GM21367 (cell line): ENCODE measurements around the gene PILRA.
"Not testable (repeated sequence)": the region's sequence is repeated elsewhere in the genome, so short reads cannot be mapped to it uniquely, and the experiment has no call there.

Experiments used
- ATAC-seq: cut with Tn5 transposase; IDR thresholded peaks from one replicate; pipeline ENCODE4 v1.9.1; 2021; ENCODE audit not compliant: unreplicated experiment

The PILRA gene

GRCh38 chr7:100432621-100433275 lies 59.5 kb downstream of the PILRA start:
- ATAC-seq = no peak

DNA sequence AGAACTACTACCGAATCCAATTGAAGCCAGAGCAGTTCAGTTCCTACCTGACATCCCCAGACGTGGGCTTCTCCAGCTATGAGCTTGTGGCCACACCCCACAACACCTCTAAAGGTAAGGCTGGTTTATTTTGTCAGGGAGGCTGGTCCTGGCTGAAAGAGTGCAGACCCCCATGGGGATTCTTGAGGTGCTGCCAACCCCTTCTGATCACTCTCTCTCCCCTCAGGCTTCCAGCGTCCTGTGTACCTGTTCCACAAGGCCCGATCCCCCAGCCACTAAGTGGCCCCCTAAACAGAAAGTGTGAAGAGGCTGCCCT lies 59.9 kb downstream of the PILRA start:
- ATAC-seq = no peak

GRCh38 chr7:100433592-100434296 lies 60.5 kb downstream of the PILRA start:
- ATAC-seq = no peak

DNA sequence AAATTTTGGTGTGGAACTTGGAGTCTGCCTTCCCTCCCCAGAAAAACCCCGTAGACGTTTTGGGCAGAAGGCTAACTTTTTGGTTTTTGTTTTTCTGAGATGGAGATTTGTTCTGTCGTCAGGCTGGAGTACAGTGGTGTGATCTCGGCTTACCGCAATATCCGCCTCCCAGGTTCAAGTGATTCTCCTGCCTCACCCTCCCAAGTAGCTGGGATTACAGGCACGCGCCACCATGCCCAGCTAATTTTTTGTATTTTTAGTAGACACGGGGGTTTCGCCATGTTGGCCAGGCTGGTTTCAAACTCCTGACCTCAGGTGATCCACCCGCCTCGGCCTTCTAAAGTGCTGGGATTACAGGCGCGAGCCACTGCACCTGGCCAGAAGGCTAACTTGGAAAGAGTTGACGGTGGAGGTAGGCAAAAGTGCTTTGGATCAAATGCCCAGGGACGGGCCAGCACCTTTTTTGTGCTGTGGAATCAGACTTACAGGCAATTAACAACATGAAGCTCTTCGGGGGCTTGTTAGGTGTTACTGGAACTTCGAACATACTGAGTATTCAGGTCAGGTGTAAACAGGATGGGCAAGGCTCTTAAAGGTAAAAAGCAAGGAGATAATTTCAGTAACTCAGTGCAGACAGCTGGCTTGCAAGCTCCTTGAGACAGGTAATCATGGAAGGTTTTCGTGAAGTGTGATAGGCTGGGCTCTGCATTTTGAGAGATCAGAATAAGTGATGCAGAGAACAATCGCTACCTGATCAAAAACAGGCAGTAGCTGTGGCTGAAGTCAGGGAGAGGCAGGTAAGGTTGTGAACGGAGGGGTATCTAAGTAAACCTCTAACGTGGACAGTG lies 61.2 kb downstream of the PILRA start:
- ATAC-seq = no peak

DNA sequence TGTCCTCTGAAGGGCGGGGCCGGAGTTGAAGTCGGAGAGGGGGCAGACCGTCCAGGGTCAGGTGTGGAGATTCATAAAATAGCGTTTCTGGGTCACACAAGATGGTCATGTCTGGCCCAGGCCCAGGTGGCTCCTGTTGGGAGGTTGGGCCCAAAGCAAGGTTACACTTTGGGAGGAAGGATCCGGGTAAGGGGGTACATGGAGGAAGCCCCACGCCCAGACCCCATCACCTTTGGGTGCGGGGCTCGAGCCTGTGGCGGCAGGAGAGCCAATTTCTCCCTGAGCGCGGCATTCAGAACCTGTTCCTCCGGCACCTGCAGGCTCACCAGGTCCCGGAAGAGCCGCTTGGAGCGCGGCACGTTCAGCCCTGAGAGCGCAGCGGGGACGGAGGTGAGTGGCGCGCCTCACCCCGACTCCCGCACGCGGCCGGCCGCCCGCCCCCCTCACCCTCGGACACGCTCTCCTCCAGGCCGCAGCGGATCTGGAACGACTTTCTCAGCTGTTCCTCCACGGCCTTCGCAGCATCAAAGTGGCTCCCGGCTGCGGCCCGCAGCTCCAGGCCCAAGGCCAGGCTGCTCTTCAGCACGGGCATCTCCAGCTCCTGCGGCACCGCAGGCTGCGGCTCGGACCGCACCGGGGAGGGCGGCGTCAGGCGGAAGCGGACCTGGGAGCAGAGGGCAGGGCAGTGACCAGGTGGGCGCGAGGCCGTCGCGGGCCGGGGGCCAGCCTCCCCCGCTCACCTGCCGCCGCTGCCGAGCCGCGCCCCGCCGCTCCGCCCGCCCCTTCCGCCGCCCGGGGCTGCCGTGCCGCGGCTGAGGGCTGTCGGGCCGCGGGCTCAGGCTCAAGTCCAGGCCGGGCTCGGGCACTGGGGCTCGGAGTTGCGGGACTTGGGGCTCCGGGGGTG lies 62.4 kb downstream of the PILRA start:
- ATAC-seq = peak; percentile 25

DNA sequence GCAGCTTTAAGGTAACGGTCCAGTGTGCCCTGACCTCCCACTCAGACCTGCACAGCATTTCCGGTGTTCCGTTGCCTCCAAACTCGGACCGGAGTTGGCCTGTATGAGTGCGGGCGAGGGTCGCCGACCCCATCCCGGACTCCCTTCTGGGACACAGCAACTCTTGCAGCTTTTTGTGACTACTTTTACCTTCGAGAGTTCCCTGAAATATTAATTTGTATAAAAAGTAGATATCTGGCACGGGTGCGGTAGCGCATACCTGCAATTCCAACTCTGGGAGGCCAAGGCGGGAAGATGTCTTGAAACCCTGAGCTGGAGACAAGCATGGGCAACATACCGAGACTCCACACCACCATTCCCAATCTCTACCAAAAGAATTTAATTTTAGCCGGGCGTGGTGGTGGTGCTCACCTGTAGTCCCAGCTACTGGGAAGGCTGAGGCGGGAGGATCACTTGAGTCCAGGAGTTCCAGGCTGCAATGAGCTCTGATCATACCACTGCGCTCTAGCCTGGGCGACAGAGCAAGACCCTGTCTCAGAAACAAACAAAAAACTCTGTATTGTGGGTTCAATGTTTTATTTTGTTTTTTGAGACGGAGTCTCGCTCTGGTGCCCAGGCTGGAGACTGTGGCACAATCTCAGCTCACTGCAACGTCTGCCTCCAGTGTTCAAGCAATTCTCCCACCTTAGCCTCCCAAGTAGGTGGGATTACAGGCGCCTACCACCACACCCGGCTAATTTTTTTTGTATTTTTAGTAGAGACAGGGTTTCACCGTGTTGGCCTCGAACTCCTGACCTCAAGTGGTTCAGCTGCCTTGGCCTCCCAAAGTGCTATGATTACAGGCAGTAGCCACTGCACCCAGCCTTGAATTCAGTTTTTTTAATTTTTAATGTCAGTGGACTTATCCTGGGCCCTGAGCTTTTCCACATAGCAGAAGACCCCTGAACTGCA lies 64.1 kb downstream of the PILRA start:
- no peak for ATAC-seq

DNA sequence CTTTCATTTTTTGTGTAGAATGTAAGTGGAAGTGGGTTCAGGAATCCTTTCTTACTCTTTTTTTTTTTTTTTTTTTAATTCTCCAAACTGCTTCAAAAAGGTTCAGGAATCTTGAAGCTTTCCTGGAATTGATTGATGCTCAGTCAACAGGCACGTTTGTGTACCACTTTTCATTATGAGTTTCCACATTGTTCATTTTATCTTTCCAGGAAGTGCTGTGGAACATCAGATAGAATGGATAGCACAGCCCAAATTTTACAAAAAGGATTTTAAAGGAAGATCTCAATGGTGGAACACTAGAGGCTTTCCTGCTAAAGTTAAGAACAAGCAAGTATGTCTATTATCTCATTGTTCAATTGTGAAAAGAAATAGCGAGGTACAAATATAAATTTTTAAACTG lies 64.9 kb downstream of the PILRA start:
- ATAC-seq = no peak

DNA sequence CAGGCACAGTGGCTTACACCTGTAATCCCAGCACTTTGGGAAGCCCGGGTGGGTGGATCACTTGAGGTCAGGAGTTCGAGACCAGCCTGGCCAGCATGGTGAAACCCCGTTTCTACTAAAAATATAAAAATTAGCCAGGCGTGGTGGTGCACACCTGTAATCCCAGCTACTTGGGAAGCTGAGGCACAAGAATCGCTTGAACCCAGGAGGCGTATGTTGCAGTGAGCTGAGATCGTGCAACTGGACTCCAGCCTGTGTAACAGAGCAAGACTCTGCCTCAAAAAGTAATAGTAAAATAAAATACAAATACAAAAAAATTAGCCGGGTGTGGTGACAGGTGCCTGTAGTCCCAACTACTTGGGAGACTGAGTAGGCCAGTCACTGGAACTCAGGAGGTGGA lies 65.4 kb downstream of the PILRA start:
- ATAC-seq = not testable (repeated sequence)

GRCh38 chr7:100439244-100439643 lies 66.0 kb downstream of the PILRA start:
- ATAC-seq = not testable (repeated sequence)

DNA sequence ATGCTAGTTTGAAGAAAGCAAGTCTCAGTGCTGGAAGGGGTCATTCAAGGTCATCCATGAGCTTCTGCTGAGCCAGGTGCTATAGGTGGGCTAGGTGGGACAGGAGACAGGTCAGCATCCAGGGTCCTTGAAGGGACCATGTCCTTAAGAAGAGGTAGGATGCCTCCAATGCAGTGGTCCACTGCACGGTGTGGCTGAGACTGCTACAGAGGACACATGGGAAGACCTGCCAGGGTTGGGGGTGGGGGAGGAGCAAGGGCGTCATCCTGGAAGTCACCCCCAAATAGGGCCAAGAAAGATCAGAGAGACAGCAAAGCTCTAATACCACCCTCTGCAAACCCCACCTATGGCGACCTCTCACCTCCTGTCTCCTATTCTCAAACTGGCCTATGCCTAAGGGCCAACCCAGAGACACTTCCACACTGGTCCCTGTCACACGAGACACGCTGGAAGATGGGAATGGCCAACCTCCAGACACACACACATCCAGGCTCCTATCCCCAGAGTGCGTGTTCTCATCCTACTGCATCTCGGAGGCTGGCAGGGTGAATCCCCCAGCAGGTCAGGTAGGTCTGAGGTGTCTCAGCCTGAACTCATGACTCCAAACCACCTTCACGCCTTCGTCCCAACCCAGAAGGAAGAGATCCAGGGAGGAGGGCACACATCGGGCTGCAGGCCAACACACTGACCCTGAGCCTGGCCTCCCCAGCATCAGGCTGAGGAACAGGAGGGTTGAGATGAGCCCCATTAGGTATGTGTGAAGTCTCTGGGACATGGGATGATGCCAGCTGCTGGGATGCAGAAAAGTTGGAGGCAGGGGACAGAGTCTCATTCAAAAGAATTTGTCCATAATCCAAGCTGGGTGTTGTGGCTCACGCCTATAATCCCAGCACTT lies 68.6 kb downstream of the PILRA start:
- ATAC-seq = no peak

GRCh38 chr7:100443096-100443840 lies 70.0 kb downstream of the PILRA start:
- ATAC-seq = no peak

- no peak for ATAC-seq
Measured at GRCh38 chr7:100444311-100445278, 71.3 kb downstream of the PILRA start.

- ATAC-seq = no peak
Measured at GRCh38 chr7:100446040-100446439, 72.8 kb downstream of the PILRA start.

DNA sequence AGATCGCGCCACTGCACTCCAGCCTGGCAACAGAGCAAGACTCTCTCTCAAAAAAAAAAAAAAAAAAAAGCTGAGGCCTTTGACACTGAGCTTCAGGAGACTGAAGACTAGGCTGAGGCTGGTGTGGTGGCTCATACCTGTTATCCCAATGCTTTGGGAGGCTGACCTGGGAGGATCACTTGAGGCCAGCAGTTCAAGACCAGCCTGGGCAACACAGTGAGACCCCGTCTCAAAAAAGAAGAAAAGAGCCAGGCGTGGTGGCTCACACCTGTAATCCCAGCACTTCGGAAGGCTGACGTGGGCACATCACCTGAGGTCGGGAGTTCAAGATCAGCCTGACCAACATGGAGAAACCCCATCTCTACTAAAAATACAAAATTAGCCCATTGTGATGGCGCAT lies 74.1 kb downstream of the PILRA start:
- ATAC-seq = not testable (repeated sequence)

GRCh38 chr7:100449190-100449795 lies 76.0 kb downstream of the PILRA start:
- no peak for ATAC-seq
